Peyer's patch (tissue), 4 donors: Measurements from ENCODE around the gene KRTAP10-6. TPM values are rescaled to one million over a fixed set of nuclear protein-coding genes. Genes with fewer than 3 reads are reported as not detected.

Experiments used
- DNase-seq, 3 donors: peaks; one replicate each; pipeline ENCODE4 v3.0.0-alpha.2; 2017 to 2019
- H3K27ac ChIP-seq, 4 donors: fragments of 200-600 bp; sonication (generic); one replicate each; pipeline ENCODE4 v1.5.1; 2016 to 2019
- H3K27me3 ChIP-seq, 2 donors: fragments of 200-600 bp; sonication (generic); one replicate each; pipeline ENCODE4 v1.5.1; 2019
- H3K36me3 ChIP-seq, 3 donors: fragments of 200-600 bp; sonication (generic); one replicate each; pipeline ENCODE4 v1.5.1; 2016 to 2019
- H3K4me1 ChIP-seq, 4 donors: fragments of 200-600 bp; sonication (generic); one replicate each; pipeline ENCODE4 v1.5.1; 2016 to 2019
- H3K4me3 ChIP-seq, 4 donors: fragments of 200-600 bp; sonication (generic); 1 replicate in 3 of 4; 2 replicates in 1 of 4; pipeline ENCODE4 v1.5.1; 2016 to 2019; ENCODE audit warnings: mild to moderate bottlenecking in 1 of 4
- H3K9me3 ChIP-seq, 4 donors: fragments of 200-600 bp; sonication (generic); one replicate each; pipeline ENCODE4 v1.5.1; 2016 to 2019; ENCODE audit warnings: mild to moderate bottlenecking in 1 of 4
- POLR2A ChIP-seq, 2 donors: fragments of 450-650 bp; IDR thresholded peaks; one replicate each; pipeline ENCODE4 v1.5.1; 2017; ENCODE audit warnings: antibody characterized with exemption in 2 of 2, mild to moderate bottlenecking in 2 of 2, moderate library complexity in 2 of 2
- total RNA-seq, 4 donors: library from RNA; depleted of rRNA; stranded (reverse); fragments of >200 nt; gene quantifications; one replicate each; pipeline ENCODE4 v1.1.0, GENCODE V29; 2016
- TF ChIP-seq, protein P1 (sequence below), 6 experiments: fragments of 450-650 bp in 4 of 6; fragments of 200-600 bp in 2 of 6; sonication (generic) in 1 of 6; IDR thresholded peaks; one replicate each; pipeline ENCODE4 v1.5.1; 2017 to 2019; ENCODE audit warnings: antibody characterized with exemption in 6 of 6, mild to moderate bottlenecking in 3 of 6, moderate library complexity in 1 of 6

Gene KRTAP10-6
- total RNA-seq, 4 donors from 2014 or later, result not detected

GRCh38 chr21:44618504-44618903 is 26.2 kb upstream of the KRTAP10-6 start:
- Histone ChIP-seq H3K27ac (peak overlapping the region; percentile 5 to 65 (median 44)), H3K9me3 (peaks cover 0 to 5% (median 2%) of the 10 kb centered on the region in 4 donors), H3K4me1 (no peaks in the 10 kb centered on the region), H3K4me3 (no peak overlapping the region), H3K36me3 (no peaks in the 10 kb centered on the region), H3K27me3 (no peaks in the 10 kb centered on the region)
- TF ChIP-seq, protein P1, sequence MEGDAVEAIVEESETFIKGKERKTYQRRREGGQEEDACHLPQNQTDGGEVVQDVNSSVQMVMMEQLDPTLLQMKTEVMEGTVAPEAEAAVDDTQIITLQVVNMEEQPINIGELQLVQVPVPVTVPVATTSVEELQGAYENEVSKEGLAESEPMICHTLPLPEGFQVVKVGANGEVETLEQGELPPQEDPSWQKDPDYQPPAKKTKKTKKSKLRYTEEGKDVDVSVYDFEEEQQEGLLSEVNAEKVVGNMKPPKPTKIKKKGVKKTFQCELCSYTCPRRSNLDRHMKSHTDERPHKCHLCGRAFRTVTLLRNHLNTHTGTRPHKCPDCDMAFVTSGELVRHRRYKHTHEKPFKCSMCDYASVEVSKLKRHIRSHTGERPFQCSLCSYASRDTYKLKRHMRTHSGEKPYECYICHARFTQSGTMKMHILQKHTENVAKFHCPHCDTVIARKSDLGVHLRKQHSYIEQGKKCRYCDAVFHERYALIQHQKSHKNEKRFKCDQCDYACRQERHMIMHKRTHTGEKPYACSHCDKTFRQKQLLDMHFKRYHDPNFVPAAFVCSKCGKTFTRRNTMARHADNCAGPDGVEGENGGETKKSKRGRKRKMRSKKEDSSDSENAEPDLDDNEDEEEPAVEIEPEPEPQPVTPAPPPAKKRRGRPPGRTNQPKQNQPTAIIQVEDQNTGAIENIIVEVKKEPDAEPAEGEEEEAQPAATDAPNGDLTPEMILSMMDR (IDR thresholded peaks at IDR 0.05), result peak in 3 of 6 experiments; percentile 22 to 41 (median 31)
- no peak for TF ChIP-seq POLR2A (IDR thresholded peaks at IDR 0.05)
- DNase-seq, result peak in 2 of 3 donors; percentile 45 to 56

- H3K4me1 ChIP-seq, result no peaks in the 10 kb centered on the region
- H3K36me3 ChIP-seq, result no peaks in the 10 kb centered on the region
- H3K9me3 ChIP-seq, result peaks cover 0 to 3% (median 0%) of the 10 kb centered on the region in 4 donors
- no peak overlapping the region for H3K4me3 ChIP-seq
- DNase-seq, result no peak
- no peak overlapping the region for H3K27ac ChIP-seq
- TF ChIP-seq POLR2A (IDR thresholded peaks at IDR 0.05), result no peak
- TF ChIP-seq, protein P1 (IDR thresholded peaks at IDR 0.05), result no peak
- H3K27me3 ChIP-seq, result no peaks in the 10 kb centered on the region
Measured at GRCh38 chr21:44617071-44617501, 24.8 kb upstream of the KRTAP10-6 start.

- no peak for TF ChIP-seq POLR2A (IDR thresholded peaks at IDR 0.05)
- TF ChIP-seq, protein P1 (IDR thresholded peaks at IDR 0.05), result no peak
- Histone ChIP-seq H3K27me3 (no peaks in the 10 kb centered on the region), H3K9me3 (peaks cover 0 to 7% (median 0%) of the 10 kb centered on the region in 4 donors), H3K4me3 (no peak overlapping the region), H3K36me3 (no peaks in the 10 kb centered on the region), H3K4me1 (no peaks in the 10 kb centered on the region), H3K27ac (no peak overlapping the region)
- DNase-seq, result no peak
Measured at GRCh38 chr21:44616591-44616926, 24.3 kb upstream of the KRTAP10-6 start.

DNA sequence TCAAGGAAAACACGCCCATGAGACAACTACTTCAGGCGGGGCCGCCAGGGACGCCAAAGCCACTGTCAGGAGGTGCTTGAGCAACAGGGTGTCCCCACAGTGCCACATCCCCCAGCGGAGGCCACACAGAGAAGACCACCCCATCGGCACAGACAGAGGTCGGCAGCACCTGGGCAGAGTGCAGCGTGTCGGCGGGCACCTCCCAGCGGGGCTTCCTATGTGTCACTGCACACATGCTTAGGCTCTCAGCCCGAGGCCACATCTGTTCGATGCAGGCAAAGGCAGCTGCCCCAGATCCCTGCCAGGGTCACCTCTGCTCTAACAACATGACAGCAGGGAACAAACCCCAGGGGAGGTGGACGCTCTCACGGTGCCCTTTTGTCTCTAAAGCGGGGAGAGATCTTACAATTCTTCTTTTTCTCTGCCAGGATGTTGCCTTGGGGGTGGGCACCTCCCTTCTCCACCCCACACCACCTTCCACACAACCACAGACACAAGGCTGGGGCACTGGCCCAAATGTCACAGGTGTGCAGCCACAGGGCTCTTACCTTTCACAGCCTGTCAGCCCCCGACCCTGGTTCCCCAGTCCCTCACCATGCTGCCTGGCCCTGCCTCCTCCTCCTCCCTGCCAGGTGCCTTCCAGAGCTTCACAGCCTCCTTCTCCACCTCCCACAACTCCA is 23.7 kb upstream of the KRTAP10-6 start:
- Histone ChIP-seq H3K27ac (no peak overlapping the region), H3K27me3 (no peaks in the 10 kb centered on the region), H3K9me3 (peaks cover 0 to 10% (median 0%) of the 10 kb centered on the region in 4 donors), H3K36me3 (no peaks in the 10 kb centered on the region), H3K4me1 (no peaks in the 10 kb centered on the region), H3K4me3 (no peak overlapping the region)
- DNase-seq, result peak in 2 of 3 donors; percentile 36 to 40
- TF ChIP-seq, protein P1 (IDR thresholded peaks at IDR 0.05), result no peak
- TF ChIP-seq POLR2A (IDR thresholded peaks at IDR 0.05), result no peak

- H3K27ac ChIP-seq, result no peak overlapping the region
- peaks cover 0 to 9% (median 0%) of the 10 kb centered on the region in 4 donors for H3K9me3 ChIP-seq
- DNase-seq, result no peak
- H3K36me3 ChIP-seq, result no peaks in the 10 kb centered on the region
- no peak for TF ChIP-seq POLR2A (IDR thresholded peaks at IDR 0.05)
- TF ChIP-seq, protein P1 (IDR thresholded peaks at IDR 0.05), result no peak
- H3K4me1 ChIP-seq, result no peaks in the 10 kb centered on the region
- no peak overlapping the region for H3K4me3 ChIP-seq
- H3K27me3 ChIP-seq, result no peaks in the 10 kb centered on the region
Measured at GRCh38 chr21:44615466-44615865, 23.2 kb upstream of the KRTAP10-6 start.
